ENCODE data around the gene CGB1. TPM values are rescaled to one million over a fixed set of nuclear protein-coding genes. Genes with fewer than 3 reads are reported as not detected.

The CGB1 gene
- total and polyA plus RNA-seq, 2 of the 13 experiments (the other 11 are each of a cell fraction or from before 2014, with no cell fraction given): not detected

GRCh38 chr19:49085020-49085867 lies 48.5 kb upstream of the CGB1 start, which contains the start of gene SNRNP70 (continued):
- no peak for TF ChIP-seq THRA (CRISPR knock-in tag; IDR thresholded peaks at IDR 0.05; ENCODE audit: borderline replicate concordance)
- no peak for TF ChIP-seq ZNF550 (CRISPR knock-in tag; IDR thresholded peaks at IDR 0.05; ENCODE audit: borderline replicate concordance)
- TF ChIP-seq ZBTB20 (CRISPR knock-in tag; IDR thresholded peaks at IDR 0.05; ENCODE audit: borderline replicate concordance, low read depth): peak; percentile 71; the same call in 1 of the 2 replicates
- no peak for TF ChIP-seq ZNF530 (CRISPR knock-in tag; IDR thresholded peaks at IDR 0.05; ENCODE audit: low read depth)
- no peak for TF ChIP-seq THAP8 (CRISPR knock-in tag; IDR thresholded peaks at IDR 0.05; ENCODE audit: borderline replicate concordance)
- TF ChIP-seq ZNF629 (CRISPR knock-in tag; conservative IDR thresholded peaks at IDR 0.05): no peak
- peak; percentile 99 for TF ChIP-seq TAF1 (CRISPR knock-in tag; IDR thresholded peaks at IDR 0.05)
- TF ChIP-seq DMAP1 (CRISPR knock-in tag; IDR thresholded peaks at IDR 0.05): peak; percentile 99
- TF ChIP-seq GLI4 (CRISPR knock-in tag; IDR thresholded peaks at IDR 0.05; ENCODE audit: borderline replicate concordance): peak; percentile 8; the same call in 1 of the 2 replicates
- TF ChIP-seq TCF7 (IDR thresholded peaks at IDR 0.05; ENCODE audit: low read depth): no peak
- peak; percentile 93 for TF ChIP-seq LBX2 (CRISPR knock-in tag; IDR thresholded peaks at IDR 0.05; ENCODE audit: borderline replicate concordance)
- no peak; the same call in 2 of the 3 replicates for TF ChIP-seq MXI1 (IDR thresholded peaks at IDR 0.05; ENCODE audit: borderline replicate concordance, low read depth, low read length)
- peak; percentile 91 for TF ChIP-seq ZFP90 (CRISPR knock-in tag; IDR thresholded peaks at IDR 0.05; ENCODE audit: borderline replicate concordance)
- peak; percentile 26; the same call in 1 of the 2 replicates for TF ChIP-seq ZNF580 (CRISPR knock-in tag; IDR thresholded peaks at IDR 0.05; ENCODE audit: borderline replicate concordance, low read depth)
- 0 out of 2 replicates have a peak, but pooled peaks have one; percentile 43 for TF ChIP-seq SSRP1 (CRISPR knock-in tag; IDR thresholded peaks at IDR 0.05)
- TF ChIP-seq ZNF354B (CRISPR knock-in tag; IDR thresholded peaks at IDR 0.05): peak; percentile 65; the same call in 1 of the 2 replicates
- peak; percentile 87 for TF ChIP-seq SAP130 (CRISPR knock-in tag; IDR thresholded peaks at IDR 0.05; ENCODE audit: low read depth)
- no peak for TF ChIP-seq NR1H2 (CRISPR knock-in tag; IDR thresholded peaks at IDR 0.05; ENCODE audit: borderline replicate concordance, low read depth)
- peak; percentile 92 for TF ChIP-seq MEIS1 (CRISPR knock-in tag; IDR thresholded peaks at IDR 0.05; ENCODE audit: borderline replicate concordance)
- TF ChIP-seq CERS6 (CRISPR knock-in tag; IDR thresholded peaks at IDR 0.05): no peak; the same call in 1 of the 2 replicates
- TF ChIP-seq MTF1 (CRISPR knock-in tag; IDR thresholded peaks at IDR 0.05): no peak; the same call in 1 of the 2 replicates
- TF ChIP-seq ZNF552 (CRISPR knock-in tag; IDR thresholded peaks at IDR 0.05; ENCODE audit: borderline replicate concordance): no peak; the same call in none of the 2 replicates
- TF ChIP-seq NAIF1 (CRISPR knock-in tag; IDR thresholded peaks at IDR 0.05; ENCODE audit: borderline replicate concordance): peak; percentile 85; the same call in 1 of the 2 replicates
- TF ChIP-seq GRHL1 (CRISPR knock-in tag; conservative IDR thresholded peaks at IDR 0.05): no peak
